ENCODE results near the gene SEC24B. TPM values are rescaled to one million over a fixed set of nuclear protein-coding genes. Genes with fewer than 3 reads are reported as not detected.

SEC24B gene
- total and polyA plus RNA-seq, 10 of the 15 experiments (the other 5 are each of a cell fraction or from before 2014, with no cell fraction given): 6.4 to 43.2 (median 16.0) TPM

DNA sequence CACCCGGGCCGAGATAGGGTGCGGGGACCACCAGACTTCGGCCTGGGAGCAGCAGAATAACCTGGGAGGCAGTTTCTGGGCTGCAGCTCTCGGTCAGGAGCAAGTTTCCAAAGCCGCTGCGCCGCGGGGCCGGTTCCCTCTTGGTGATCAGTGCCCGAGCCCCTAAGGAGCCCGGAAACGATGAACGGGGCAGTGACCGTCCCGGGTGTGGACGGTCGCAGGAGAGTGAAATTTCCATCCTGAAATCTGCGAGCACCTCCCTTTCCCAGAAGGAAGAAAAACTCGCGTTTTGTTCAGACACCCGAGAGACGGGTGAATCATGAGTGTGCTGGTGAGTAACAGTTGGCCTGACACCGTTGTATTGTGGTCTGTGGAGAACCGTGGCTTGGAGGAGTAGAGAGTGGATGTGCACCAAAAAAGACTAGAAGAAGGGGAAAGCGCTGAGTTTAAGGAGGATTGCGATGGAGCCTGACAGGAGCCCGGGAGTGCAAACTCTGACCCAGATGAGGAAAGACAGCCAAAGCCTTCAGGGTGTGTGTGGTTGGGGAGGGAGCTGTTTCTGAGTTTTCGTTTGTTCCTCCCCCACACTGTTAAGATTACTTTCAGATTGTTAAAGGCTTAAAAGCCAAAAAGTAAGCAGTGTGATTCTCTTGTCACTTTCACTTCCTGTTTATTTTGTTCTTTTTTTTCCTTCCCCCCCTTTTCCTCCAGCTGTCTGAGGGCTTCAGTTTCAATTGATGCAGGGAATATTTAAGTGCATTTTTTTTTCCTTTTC, 127.3 kb downstream of the SEC24B start (continued):
- peak; percentile 78 for TF ChIP-seq FOXK2 (IDR thresholded peaks at IDR 0.05)
- no peak for TF ChIP-seq SMARCA5 (IDR thresholded peaks at IDR 0.05)
- TF ChIP-seq, protein P1, sequence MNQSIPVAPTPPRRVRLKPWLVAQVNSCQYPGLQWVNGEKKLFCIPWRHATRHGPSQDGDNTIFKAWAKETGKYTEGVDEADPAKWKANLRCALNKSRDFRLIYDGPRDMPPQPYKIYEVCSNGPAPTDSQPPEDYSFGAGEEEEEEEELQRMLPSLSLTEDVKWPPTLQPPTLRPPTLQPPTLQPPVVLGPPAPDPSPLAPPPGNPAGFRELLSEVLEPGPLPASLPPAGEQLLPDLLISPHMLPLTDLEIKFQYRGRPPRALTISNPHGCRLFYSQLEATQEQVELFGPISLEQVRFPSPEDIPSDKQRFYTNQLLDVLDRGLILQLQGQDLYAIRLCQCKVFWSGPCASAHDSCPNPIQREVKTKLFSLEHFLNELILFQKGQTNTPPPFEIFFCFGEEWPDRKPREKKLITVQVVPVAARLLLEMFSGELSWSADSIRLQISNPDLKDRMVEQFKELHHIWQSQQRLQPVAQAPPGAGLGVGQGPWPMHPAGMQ (IDR thresholded peaks at IDR 0.05; ENCODE audit: borderline replicate concordance): 0 out of 2 replicates have a peak, but pooled peaks have one; percentile 8
- TF ChIP-seq, protein P2, sequence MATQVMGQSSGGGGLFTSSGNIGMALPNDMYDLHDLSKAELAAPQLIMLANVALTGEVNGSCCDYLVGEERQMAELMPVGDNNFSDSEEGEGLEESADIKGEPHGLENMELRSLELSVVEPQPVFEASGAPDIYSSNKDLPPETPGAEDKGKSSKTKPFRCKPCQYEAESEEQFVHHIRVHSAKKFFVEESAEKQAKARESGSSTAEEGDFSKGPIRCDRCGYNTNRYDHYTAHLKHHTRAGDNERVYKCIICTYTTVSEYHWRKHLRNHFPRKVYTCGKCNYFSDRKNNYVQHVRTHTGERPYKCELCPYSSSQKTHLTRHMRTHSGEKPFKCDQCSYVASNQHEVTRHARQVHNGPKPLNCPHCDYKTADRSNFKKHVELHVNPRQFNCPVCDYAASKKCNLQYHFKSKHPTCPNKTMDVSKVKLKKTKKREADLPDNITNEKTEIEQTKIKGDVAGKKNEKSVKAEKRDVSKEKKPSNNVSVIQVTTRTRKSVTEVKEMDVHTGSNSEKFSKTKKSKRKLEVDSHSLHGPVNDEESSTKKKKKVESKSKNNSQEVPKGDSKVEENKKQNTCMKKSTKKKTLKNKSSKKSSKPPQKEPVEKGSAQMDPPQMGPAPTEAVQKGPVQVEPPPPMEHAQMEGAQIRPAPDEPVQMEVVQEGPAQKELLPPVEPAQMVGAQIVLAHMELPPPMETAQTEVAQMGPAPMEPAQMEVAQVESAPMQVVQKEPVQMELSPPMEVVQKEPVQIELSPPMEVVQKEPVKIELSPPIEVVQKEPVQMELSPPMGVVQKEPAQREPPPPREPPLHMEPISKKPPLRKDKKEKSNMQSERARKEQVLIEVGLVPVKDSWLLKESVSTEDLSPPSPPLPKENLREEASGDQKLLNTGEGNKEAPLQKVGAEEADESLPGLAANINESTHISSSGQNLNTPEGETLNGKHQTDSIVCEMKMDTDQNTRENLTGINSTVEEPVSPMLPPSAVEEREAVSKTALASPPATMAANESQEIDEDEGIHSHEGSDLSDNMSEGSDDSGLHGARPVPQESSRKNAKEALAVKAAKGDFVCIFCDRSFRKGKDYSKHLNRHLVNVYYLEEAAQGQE (IDR thresholded peaks at IDR 0.05; ENCODE audit: low read depth, low read length): no peak
- TF ChIP-seq POU2F2 (IDR thresholded peaks at IDR 0.05; ENCODE audit: borderline replicate concordance, low read depth, low read length): peak; percentile 68; the same call in 1 of the 3 replicates
- TF ChIP-seq NFYB (IDR thresholded peaks at IDR 0.05; ENCODE audit: insufficient read depth, low read depth, low read length): no peak
- TF ChIP-seq JUND (IDR thresholded peaks at IDR 0.05; ENCODE audit: low read depth, low read length): no peak
- TF ChIP-seq TARDBP (IDR thresholded peaks at IDR 0.05; ENCODE audit: borderline replicate concordance): peak; percentile 57; the same call in 1 of the 2 replicates
- peak; percentile 90 for TF ChIP-seq NFIC (IDR thresholded peaks at IDR 0.05; ENCODE audit: low read depth, low read length)
- TF ChIP-seq LARP7 (IDR thresholded peaks at IDR 0.05): no peak
- TF ChIP-seq SREBF2 (IDR thresholded peaks at IDR 0.05; ENCODE audit: low read length): no peak
- TF ChIP-seq JUNB (IDR thresholded peaks at IDR 0.05): no peak; the same call in 1 of the 2 replicates
- TF ChIP-seq, protein P3, sequence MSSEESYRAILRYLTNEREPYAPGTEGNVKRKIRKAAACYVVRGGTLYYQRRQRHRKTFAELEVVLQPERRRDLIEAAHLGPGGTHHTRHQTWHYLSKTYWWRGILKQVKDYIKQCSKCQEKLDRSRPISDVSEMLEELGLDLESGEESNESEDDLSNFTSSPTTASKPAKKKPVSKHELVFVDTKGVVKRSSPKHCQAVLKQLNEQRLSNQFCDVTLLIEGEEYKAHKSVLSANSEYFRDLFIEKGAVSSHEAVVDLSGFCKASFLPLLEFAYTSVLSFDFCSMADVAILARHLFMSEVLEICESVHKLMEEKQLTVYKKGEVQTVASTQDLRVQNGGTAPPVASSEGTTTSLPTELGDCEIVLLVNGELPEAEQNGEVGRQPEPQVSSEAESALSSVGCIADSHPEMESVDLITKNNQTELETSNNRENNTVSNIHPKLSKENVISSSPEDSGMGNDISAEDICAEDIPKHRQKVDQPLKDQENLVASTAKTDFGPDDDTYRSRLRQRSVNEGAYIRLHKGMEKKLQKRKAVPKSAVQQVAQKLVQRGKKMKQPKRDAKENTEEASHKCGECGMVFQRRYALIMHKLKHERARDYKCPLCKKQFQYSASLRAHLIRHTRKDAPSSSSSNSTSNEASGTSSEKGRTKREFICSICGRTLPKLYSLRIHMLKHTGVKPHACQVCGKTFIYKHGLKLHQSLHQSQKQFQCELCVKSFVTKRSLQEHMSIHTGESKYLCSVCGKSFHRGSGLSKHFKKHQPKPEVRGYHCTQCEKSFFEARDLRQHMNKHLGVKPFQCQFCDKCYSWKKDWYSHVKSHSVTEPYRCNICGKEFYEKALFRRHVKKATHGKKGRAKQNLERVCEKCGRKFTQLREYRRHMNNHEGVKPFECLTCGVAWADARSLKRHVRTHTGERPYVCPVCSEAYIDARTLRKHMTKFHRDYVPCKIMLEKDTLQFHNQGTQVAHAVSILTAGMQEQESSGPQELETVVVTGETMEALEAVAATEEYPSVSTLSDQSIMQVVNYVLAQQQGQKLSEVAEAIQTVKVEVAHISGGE (CRISPR knock-in tag; IDR thresholded peaks at IDR 0.05): no peak
- TF ChIP-seq, protein P4, sequence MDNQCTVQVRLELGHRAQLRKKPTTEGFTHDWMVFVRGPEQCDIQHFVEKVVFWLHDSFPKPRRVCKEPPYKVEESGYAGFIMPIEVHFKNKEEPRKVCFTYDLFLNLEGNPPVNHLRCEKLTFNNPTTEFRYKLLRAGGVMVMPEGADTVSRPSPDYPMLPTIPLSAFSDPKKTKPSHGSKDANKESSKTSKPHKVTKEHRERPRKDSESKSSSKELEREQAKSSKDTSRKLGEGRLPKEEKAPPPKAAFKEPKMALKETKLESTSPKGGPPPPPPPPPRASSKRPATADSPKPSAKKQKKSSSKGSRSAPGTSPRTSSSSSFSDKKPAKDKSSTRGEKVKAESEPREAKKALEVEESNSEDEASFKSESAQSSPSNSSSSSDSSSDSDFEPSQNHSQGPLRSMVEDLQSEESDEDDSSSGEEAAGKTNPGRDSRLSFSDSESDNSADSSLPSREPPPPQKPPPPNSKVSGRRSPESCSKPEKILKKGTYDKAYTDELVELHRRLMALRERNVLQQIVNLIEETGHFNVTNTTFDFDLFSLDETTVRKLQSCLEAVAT (IDR thresholded peaks at IDR 0.05): peak; percentile 76
